HG03159 (cell line): ENCODE measurements around the gene DEDD2.
"Not testable (repeated sequence)": the region's sequence is repeated elsewhere in the genome, so short reads cannot be mapped to it uniquely, and the experiment has no call there.

Source experiments
- ATAC-seq: cut with Tn5 transposase; IDR thresholded peaks from one replicate; pipeline ENCODE4 v1.9.1; 2021; ENCODE audit warnings: mild to moderate bottlenecking, moderate library complexity; ENCODE audit not compliant: unreplicated experiment

The DEDD2 gene, protein sequence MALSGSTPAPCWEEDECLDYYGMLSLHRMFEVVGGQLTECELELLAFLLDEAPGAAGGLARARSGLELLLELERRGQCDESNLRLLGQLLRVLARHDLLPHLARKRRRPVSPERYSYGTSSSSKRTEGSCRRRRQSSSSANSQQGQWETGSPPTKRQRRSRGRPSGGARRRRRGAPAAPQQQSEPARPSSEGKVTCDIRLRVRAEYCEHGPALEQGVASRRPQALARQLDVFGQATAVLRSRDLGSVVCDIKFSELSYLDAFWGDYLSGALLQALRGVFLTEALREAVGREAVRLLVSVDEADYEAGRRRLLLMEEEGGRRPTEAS

DNA sequence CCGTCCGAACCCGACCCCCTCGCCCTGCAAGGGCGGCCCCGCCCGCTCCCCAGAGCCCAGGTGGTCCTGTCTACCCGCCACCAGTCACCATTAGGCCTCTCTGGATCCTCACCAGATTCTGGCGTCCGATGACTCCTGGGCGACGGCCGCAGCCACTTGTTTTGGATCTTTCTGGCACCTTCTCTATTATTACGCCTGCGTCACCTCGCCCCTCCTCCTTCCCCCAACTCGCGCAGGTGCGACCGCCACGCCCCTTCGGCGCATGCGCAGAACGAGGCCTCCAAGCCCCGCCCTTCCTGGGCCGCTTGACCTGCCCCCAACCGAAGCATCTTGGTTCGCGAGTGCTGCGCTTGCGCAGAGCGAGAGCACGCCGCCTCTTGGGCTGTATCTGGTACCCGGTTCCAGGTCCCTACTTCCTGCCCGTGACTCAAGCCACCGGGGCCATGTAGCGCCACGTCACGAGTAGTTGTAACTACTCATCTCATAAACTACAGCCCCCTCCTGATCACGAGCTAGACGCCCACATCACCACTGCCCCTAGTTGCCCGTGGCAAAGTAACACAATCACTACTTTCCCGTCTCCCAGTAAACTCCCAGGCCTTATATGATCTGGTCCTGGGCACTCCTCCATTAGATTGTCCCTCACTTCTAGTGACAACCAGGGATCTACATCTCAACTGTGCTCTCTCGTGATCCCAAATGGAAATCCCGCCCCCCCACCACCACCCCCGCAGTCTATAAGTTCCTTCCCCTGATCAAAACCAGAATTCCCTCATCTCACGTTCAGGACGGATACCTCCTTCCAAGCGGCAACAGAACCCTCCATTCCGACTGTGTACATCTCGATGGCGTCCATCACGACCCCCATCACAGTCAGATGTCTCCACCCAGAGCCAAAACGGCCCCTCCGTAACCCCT is at the start of gene DEDD2:
TSS of gene DEDD2 (minus strand) at position 158 of the 918 bp plus-strand sequence. CDS start 670 bp downstream, outside the sequence.
- peak; percentile 74 for ATAC-seq

GRCh38 chr19:42266928-42267603 is 49.6 kb upstream of the DEDD2 start:
- not testable (repeated sequence) for ATAC-seq

DNA sequence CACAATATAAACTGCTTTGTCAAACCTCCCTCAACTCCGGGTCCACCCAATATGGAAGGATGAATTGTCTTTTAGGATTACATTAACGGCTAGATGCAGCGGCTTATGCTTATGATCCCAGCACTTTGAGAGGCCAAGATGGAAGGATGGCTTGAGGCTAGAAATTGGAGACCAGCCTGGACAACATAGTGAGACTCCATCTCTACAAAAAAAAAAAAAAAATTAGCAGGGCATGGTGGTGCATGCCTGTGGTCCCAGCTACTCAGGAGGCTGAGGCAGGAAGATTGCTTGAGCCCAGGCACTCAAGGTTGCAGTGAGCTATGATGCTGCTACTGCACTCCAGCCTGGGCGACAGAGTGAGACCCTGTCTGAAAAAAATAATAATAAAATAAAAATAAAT is 48.6 kb upstream of the DEDD2 start:
- not testable (repeated sequence) for ATAC-seq

DNA sequence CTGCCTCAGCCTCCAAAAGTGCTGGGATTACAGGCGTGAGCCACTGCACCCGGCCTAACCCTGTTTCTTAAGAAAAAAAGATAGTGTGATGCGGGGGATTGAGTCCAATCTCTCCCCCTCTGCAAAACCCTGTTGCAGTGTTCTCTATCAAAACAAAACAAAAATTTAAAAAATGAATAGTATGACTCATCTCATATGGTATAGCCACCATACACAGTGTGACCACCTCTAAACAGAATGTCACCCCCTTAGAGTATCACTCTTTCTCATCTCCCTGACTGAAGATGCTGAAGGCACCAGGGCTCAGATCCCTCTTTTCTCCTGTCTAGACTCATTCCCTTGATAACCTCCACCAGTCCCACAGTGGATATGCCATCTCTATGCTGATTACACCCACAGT is 44.3 kb upstream of the DEDD2 start:
- ATAC-seq: no peak

DNA sequence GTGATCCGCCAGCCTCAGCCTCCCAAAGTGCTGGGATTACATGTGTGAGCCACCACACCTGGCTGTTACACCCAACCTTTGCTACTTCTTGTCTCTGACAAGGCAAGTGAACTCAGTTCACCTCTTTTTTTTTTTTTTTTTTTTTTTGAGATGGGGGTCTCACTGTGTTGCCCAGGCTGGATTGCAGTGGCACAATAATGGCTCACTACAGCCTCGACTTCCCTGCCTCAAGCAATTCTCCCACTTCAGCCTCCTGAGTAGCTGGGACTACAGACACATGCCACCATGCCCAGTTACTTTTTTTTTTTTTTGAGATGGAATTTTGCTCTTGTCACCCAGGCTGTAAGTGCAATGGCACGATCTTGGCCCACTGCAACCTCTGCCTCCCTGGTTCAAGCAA is 40.4 kb upstream of the DEDD2 start:
- ATAC-seq: not testable (repeated sequence)

GRCh38 chr19:42255766-42256745 is 38.6 kb upstream of the DEDD2 start:
- ATAC-seq: no peak

- peak; percentile 63 for ATAC-seq
Measured at GRCh38 chr19:42254850-42255765, 37.6 kb upstream of the DEDD2 start, which contains the start of gene ERF. Gene ERF (minus strand): TSS chr19:42255128. CDS start chr19:42254999, 129 bp downstream.

DNA sequence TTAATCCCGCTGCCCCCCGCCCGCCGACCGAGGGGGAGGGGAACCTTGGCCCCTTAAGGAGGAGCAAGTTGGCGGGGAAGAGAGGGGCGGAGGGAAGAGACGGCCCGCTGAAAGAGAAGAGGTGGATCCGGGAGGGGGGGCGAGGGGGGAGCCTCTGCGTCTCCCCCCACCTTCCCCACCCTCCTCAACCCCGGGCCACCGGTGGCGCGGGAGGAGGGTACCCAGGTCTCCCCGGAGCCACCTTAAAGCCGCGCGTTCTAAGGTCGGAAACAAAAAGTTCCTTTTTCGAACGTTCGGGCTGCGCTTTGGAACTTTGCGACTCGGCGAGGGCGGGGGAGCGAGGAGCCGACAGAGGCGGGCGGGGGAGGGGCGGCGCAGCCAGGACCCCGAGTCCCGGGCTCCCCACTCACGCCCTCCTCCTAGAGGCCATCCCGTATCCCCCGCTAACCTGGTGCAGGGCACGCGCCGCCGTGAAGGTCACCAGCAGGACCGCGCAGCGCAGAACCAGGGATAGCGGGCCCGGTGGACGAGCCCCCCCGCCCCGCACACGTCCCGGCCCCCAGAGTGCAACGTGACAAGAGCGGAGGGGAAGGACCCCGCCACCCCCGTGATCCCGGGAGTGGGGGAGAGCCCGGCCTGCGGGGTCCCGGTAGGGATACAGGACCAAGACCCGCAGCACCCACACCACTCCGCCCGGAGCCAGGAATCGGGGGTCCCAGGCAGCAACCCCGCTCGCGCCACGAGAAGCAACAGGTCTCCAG is 36.8 kb upstream of the DEDD2 start:
- ATAC-seq: peak; percentile 29

GRCh38 chr19:42253245-42254088 is 36.0 kb upstream of the DEDD2 start:
- ATAC-seq: peak; percentile 15

DNA sequence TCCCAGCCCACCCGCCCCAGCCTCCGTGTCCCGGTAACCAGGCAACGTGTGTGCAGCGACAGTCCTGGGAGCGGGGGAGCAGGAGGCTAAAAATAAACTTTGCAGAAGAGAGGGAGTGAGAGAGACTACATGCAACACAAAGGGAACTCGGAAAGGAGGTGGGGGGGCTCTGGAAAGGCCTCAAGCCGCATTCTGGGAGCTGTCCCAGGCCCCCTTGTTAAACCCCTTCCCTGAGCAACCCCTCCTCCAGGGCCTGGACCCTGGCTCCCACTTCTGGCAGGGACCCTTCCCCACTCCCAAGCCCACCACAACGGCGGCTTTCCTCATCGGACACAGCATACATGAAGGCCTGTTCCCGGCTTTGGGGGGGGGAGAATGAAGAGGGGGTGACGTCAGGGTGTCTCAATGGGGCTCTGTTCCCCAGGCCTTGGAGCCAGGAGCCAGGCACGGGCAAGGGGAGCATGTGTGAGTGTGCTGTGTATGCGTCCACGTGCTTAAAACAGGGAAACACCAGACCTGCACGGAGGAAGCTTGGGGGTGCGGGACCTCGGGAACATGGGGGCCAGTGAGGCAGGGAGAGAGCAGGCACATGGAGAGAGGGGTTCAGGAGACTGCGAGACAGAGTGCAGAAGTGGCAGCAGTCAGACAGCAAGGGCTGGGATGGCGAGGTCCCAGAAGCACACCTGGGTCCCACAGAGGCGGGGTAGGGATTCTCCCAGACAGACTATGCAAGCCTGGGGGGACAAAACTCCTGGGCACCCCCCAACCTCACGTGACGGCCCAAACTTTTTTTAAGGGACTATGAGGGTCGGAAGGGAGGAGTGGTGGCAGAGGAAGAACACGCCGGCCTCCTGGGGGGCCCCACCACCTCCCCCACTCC is 35.1 kb upstream of the DEDD2 start:
- ATAC-seq: no peak

- no peak for ATAC-seq
Measured at GRCh38 chr19:42251572-42252358, 34.3 kb upstream of the DEDD2 start.

- no peak for ATAC-seq
Measured at GRCh38 chr19:42250666-42251531, 33.4 kb upstream of the DEDD2 start.

GRCh38 chr19:42250183-42250665 is 32.7 kb upstream of the DEDD2 start:
- ATAC-seq: no peak

DNA sequence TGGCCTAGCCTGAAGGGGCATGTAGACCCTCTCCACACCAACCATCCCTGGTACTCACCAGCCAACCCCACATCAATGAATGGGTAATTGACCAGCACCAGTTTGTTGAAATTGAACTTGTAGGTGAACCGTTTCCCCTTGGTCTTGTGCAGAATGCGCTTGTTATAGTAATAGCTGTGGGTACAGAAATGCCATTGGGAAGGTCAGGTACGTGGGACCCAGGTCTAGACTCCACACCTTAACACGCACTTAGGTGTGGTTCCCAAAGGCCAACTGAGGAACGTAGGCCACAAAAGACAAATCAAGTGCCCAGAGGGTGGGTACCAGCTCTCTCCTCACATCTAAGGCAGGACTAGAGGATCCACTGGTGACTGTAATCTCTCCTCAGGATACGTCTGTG is 32.3 kb upstream of the DEDD2 start:
- no peak for ATAC-seq
